Breast epithelium (tissue), 3 donors: ENCODE data around the gene SLC7A7.

Source experiments
- POLR2A ChIP-seq: fragments of 450-650 bp; IDR thresholded peaks from one replicate; pipeline ENCODE4 v1.6.1; 2016; ENCODE audit warnings: antibody characterized with exemption, mild to moderate bottlenecking, moderate library complexity
- POLR2AphosphoS5 ChIP-seq, 3 donors: sonication (generic); formaldehyde crosslinking; IDR thresholded peaks; one replicate each; pipeline ENCODE4 v1.6.1; 2017; ENCODE audit warnings: antibody characterized with exemption in 3 of 3
- TF ChIP-seq, protein P1 (sequence below), 3 donors: fragments of 450-650 bp; IDR thresholded peaks; one replicate each; pipeline ENCODE4 v1.5.1; 2016 to 2017; ENCODE audit warnings: antibody characterized with exemption in 3 of 3, mild to moderate bottlenecking in 3 of 3, moderate library complexity in 3 of 3

DNA sequence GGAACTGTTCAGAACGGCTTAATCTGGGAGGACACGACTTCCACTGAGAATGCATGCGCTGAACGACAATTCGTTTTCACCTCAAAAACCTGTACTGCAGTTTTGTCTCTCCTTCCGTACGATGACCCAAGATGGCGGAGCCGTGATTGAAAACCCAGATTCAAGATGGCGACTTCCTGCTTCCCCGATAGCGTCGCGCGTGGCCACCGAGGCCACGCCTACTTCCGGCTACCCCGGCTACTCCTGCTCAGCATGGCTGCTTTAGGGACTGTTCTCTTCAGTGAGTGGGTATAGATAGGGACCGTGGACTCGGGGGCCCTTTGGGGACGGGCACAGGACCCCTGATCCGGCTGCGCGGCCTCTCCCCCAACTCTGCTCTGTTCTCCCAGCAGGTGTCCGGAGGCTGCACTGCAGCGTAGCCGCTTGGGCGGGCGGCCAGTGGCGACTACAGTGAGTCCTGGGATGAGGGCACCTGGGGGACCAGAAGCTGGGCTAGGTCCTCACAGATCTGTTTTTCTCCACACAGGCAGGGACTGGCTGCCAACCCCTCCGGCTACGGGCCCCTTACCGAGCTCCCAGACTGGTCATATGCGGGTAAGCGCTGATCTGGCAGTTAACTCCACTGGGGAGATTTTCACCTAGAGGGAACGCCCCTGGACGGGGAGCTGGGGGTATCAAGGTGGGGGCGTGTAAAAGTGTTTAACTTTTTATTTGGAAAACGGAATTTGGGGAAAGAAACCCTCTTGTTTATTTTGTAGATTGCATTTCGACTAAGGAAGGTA is 14.6 kb upstream of the SLC7A7 start, which contains the start of gene MRPL52:
- TF ChIP-seq POLR2A = no peak
- TF ChIP-seq POLR2AphosphoS5 (IDR thresholded peaks at IDR 0.05) = peak; percentile 38 to 51 (median 44)
- TF ChIP-seq, protein P1, sequence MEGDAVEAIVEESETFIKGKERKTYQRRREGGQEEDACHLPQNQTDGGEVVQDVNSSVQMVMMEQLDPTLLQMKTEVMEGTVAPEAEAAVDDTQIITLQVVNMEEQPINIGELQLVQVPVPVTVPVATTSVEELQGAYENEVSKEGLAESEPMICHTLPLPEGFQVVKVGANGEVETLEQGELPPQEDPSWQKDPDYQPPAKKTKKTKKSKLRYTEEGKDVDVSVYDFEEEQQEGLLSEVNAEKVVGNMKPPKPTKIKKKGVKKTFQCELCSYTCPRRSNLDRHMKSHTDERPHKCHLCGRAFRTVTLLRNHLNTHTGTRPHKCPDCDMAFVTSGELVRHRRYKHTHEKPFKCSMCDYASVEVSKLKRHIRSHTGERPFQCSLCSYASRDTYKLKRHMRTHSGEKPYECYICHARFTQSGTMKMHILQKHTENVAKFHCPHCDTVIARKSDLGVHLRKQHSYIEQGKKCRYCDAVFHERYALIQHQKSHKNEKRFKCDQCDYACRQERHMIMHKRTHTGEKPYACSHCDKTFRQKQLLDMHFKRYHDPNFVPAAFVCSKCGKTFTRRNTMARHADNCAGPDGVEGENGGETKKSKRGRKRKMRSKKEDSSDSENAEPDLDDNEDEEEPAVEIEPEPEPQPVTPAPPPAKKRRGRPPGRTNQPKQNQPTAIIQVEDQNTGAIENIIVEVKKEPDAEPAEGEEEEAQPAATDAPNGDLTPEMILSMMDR (IDR thresholded peaks at IDR 0.05) = no peak
